ENCODE data around the gene BPIFA1. TPM values are rescaled to one million over a fixed set of nuclear protein-coding genes. Genes with fewer than 3 reads are reported as not detected.

Gene BPIFA1
- total and polyA plus RNA-seq, 9 donors, result not detected

DNA sequence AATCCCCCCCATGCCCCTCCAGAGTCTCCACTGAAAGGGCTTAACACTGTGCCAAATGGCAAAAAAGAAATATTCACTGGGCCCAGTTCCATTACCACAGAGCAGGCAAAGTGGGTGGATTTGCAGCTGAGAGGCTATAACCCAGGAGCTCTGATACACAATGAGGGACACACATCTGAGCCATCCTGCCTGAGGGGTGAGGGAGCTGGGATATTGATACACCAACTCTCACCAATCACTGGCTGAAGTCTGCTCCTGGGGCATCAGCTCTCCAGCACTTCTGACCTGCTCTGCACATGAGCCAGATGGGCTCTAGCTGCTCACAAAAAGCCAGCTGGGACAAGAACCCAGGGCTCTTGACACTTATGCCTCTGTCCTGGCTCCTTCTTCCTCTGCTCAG is 52.1 kb downstream of the BPIFA1 start:
- DNase-seq, result no peak
- TF ChIP-seq EP300 (IDR thresholded peaks at IDR 0.05) (no peak), CTCF (IDR thresholded peaks at IDR 0.05) (no peak), POLR2A (IDR thresholded peaks at IDR 0.05) (no peak)
- Histone ChIP-seq H3K4me1 (ENCODE audit: insufficient read depth) (no peaks in the 10 kb centered on the region), H3K36me3 (no peaks in the 10 kb centered on the region), H3K27ac (no peak overlapping the region), H3K27me3 (no peaks in the 10 kb centered on the region), H3K9me3 (no peaks in the 10 kb centered on the region), H3K4me3 (no peak overlapping the region)
- intact Hi-C loops (cut with DNase I), result no loop called here

- H3K9me3 ChIP-seq, result no peaks in the 10 kb centered on the region
- H3K27me3 ChIP-seq, result no peaks in the 10 kb centered on the region
- no peaks in the 10 kb centered on the region for H3K4me1 ChIP-seq (ENCODE audit: insufficient read depth)
- H3K27ac ChIP-seq, result no peak overlapping the region
- 92 to 93% (median 92%) methylated on average over 13 of the region's 13 CpGs for WGBS, 3 donors
- DNase-seq, result no peak
- intact Hi-C loops (cut with DNase I), result loop anchor here in 1 of 4 donors (10.0 kb wide), 1 partner anchor 386 kb away; no protein-coding TSS in a partner anchor
- TF ChIP-seq POLR2A (IDR thresholded peaks at IDR 0.05), result no peak
- TF ChIP-seq EP300 (IDR thresholded peaks at IDR 0.05), result no peak
- TF ChIP-seq CTCF (IDR thresholded peaks at IDR 0.05), result no peak
- H3K4me3 ChIP-seq, result no peak overlapping the region
- H3K36me3 ChIP-seq, result no peaks in the 10 kb centered on the region
These were observed 55.1 kb downstream of the BPIFA1 start for GRCh38 chr20:33290852-33291251.

GRCh38 chr20:33291416-33291815 is 55.6 kb downstream of the BPIFA1 start:
- Histone ChIP-seq H3K36me3 (no peaks in the 10 kb centered on the region), H3K4me1 (ENCODE audit: insufficient read depth) (no peaks in the 10 kb centered on the region), H3K27ac (no peak overlapping the region), H3K4me3 (no peak overlapping the region), H3K27me3 (no peaks in the 10 kb centered on the region), H3K9me3 (no peaks in the 10 kb centered on the region)
- TF ChIP-seq POLR2A (IDR thresholded peaks at IDR 0.05) (no peak), EP300 (IDR thresholded peaks at IDR 0.05) (no peak), CTCF (IDR thresholded peaks at IDR 0.05) (no peak)
- 63 to 69% (median 63%) methylated on average over 8 of the region's 8 CpGs for WGBS, 3 donors
- intact Hi-C loops (cut with DNase I), result loop anchor here in 1 of 4 donors (10.0 kb wide), 1 partner anchor 387 kb away; no protein-coding TSS in a partner anchor
- no peak for DNase-seq

GRCh38 chr20:33291830-33292355 is 56.1 kb downstream of the BPIFA1 start:
- TF ChIP-seq CTCF (IDR thresholded peaks at IDR 0.05) (no peak), POLR2A (IDR thresholded peaks at IDR 0.05) (no peak), EP300 (IDR thresholded peaks at IDR 0.05) (no peak)
- peak in 1 of 5 donors; percentile 36 for DNase-seq
- intact Hi-C loops (cut with DNase I), result loop anchor here in 1 of 4 donors (10.0 kb wide), 1 partner anchor 387 kb away; no protein-coding TSS in a partner anchor
- Histone ChIP-seq H3K27ac (no peak overlapping the region), H3K27me3 (no peaks in the 10 kb centered on the region), H3K4me3 (no peak overlapping the region), H3K4me1 (ENCODE audit: insufficient read depth) (no peaks in the 10 kb centered on the region), H3K36me3 (no peaks in the 10 kb centered on the region), H3K9me3 (no peaks in the 10 kb centered on the region)
- WGBS, 3 donors, result 22 to 30% (median 27%) methylated on average over 7 of the region's 7 CpGs

Other genes with a start within 250 kb of the BPIFA1 start
- not detected for gene SUN5, start 231.6 kb upstream of the BPIFA1 start, total RNA-seq
- gene SUN5, start 231.6 kb upstream of the BPIFA1 start, polyA plus RNA-seq, result not detected
- under 1 TPM in 1 of 7 donors, not detected in 6; 0.26 TPM for gene BPIFB2, start 228.3 kb upstream of the BPIFA1 start, total RNA-seq
- gene BPIFB2, start 228.3 kb upstream of the BPIFA1 start, polyA plus RNA-seq, result not detected
- not detected for gene BPIFB6, start 204.3 kb upstream of the BPIFA1 start, total RNA-seq
- not detected for gene BPIFB6, start 204.3 kb upstream of the BPIFA1 start, polyA plus RNA-seq
- under 1 TPM in 1 of 7 donors, not detected in 6; 0.15 TPM for gene BPIFB3, start 182.1 kb upstream of the BPIFA1 start, total RNA-seq
- not detected for gene BPIFB3, start 182.1 kb upstream of the BPIFA1 start, polyA plus RNA-seq
- not detected for gene BPIFB4, start 156.4 kb upstream of the BPIFA1 start, total RNA-seq
- not detected for gene BPIFB4, start 156.4 kb upstream of the BPIFA1 start, polyA plus RNA-seq
- not detected for gene BPIFA2, start 67.8 kb upstream of the BPIFA1 start, total RNA-seq
- gene BPIFA2, start 67.8 kb upstream of the BPIFA1 start, polyA plus RNA-seq, result not detected
- gene BPIFA3, start 18.6 kb upstream of the BPIFA1 start, total RNA-seq, result not detected
- gene BPIFA3, start 18.6 kb upstream of the BPIFA1 start, polyA plus RNA-seq, result not detected
- gene BPIFB1, start 47.2 kb downstream of the BPIFA1 start, total RNA-seq, result under 1 TPM in 1 of 7 donors, not detected in 6; 0.15 TPM
- gene BPIFB1, start 47.2 kb downstream of the BPIFA1 start, polyA plus RNA-seq, result not detected
- 10 to 100 TPM; 17.3 to 23.5 (median 19.4) TPM for gene CDK5RAP1, start 165.5 kb downstream of the BPIFA1 start, total RNA-seq
- gene CDK5RAP1, start 165.5 kb downstream of the BPIFA1 start, polyA plus RNA-seq, result 10 to 100 TPM; 18.4 to 31.9 TPM
- gene SNTA1, start 207.8 kb downstream of the BPIFA1 start, total RNA-seq, result 10 to 100 TPM; 18.4 to 31.5 (median 24.2) TPM
- 10 to 100 TPM in 1 of 2 donors, 1 to 10 TPM in 1; 6.3 to 20.2 TPM for gene SNTA1, start 207.8 kb downstream of the BPIFA1 start, polyA plus RNA-seq

Data from ovary (tissue), 9 donors.